GM03348 (cell line): ENCODE measurements around the gene POFUT2.
A peak's percentile ranks its signal among the peaks of the same experiment; 100 is the strongest.

Experiments used
- DNase-seq: peaks from one replicate; pipeline ENCODE4 v3.0.0; 2012; ENCODE audit warnings: low spot score

Gene POFUT2

GRCh38 chr21:45287438-45288391 lies at the start of gene POFUT2:
Gene POFUT2 (minus strand): TSS chr21:45287895. CDS start chr21:45287871, 24 bp downstream.
- DNase-seq: peak; percentile 100

- no peak for DNase-seq
Observed at GRCh38 chr21:45336870-45337269, 49.2 kb upstream of the POFUT2 start.

- no peak for DNase-seq
Observed at GRCh38 chr21:45336535-45336810, 48.8 kb upstream of the POFUT2 start.

GRCh38 chr21:45335761-45336534 lies 48.3 kb upstream of the POFUT2 start:
- no peak for DNase-seq

- DNase-seq: no peak
Observed at GRCh38 chr21:45335151-45335760, 47.6 kb upstream of the POFUT2 start.

GRCh38 chr21:45334591-45335081 lies 46.9 kb upstream of the POFUT2 start:
- no peak for DNase-seq

GRCh38 chr21:45334134-45334533 lies 46.4 kb upstream of the POFUT2 start:
- no peak for DNase-seq

GRCh38 chr21:45333583-45334121 lies 46.0 kb upstream of the POFUT2 start:
- no peak for DNase-seq

- no peak for DNase-seq
Observed at GRCh38 chr21:45332981-45333582, 45.4 kb upstream of the POFUT2 start.

GRCh38 chr21:45332415-45332814 lies 44.7 kb upstream of the POFUT2 start:
- DNase-seq: no peak

GRCh38 chr21:45331531-45332147 lies 43.9 kb upstream of the POFUT2 start:
- no peak for DNase-seq

- DNase-seq: no peak
Observed at GRCh38 chr21:45330851-45331261, 43.2 kb upstream of the POFUT2 start.

GRCh38 chr21:45330075-45330781 lies 42.5 kb upstream of the POFUT2 start:
- DNase-seq: peak; percentile 91

- DNase-seq: no peak
Observed at GRCh38 chr21:45329261-45330074, 41.8 kb upstream of the POFUT2 start.

GRCh38 chr21:45328198-45329091 lies 40.8 kb upstream of the POFUT2 start:
- DNase-seq: no peak

GRCh38 chr21:45327441-45328197 lies 39.9 kb upstream of the POFUT2 start:
- DNase-seq: no peak

GRCh38 chr21:45326891-45327440 lies 39.3 kb upstream of the POFUT2 start:
- no peak for DNase-seq
